A549 treated with CpdA at 1 μM for 4 hours (cell line): Measurements from ENCODE around the gene AKAP13. TPM values are rescaled to one million over a fixed set of nuclear protein-coding genes. Genes with fewer than 3 reads are reported as not detected.

Experiments
- total RNA-seq: library from RNA; stranded (reverse); fragments of 200-300 nt; extraction: Qiagen RNA extraction; gene quantifications from 5 replicates; pipeline ENCODE4 v1.2.3, GENCODE V29; 2022; ENCODE audit warnings: low read depth

Gene AKAP13, protein sequence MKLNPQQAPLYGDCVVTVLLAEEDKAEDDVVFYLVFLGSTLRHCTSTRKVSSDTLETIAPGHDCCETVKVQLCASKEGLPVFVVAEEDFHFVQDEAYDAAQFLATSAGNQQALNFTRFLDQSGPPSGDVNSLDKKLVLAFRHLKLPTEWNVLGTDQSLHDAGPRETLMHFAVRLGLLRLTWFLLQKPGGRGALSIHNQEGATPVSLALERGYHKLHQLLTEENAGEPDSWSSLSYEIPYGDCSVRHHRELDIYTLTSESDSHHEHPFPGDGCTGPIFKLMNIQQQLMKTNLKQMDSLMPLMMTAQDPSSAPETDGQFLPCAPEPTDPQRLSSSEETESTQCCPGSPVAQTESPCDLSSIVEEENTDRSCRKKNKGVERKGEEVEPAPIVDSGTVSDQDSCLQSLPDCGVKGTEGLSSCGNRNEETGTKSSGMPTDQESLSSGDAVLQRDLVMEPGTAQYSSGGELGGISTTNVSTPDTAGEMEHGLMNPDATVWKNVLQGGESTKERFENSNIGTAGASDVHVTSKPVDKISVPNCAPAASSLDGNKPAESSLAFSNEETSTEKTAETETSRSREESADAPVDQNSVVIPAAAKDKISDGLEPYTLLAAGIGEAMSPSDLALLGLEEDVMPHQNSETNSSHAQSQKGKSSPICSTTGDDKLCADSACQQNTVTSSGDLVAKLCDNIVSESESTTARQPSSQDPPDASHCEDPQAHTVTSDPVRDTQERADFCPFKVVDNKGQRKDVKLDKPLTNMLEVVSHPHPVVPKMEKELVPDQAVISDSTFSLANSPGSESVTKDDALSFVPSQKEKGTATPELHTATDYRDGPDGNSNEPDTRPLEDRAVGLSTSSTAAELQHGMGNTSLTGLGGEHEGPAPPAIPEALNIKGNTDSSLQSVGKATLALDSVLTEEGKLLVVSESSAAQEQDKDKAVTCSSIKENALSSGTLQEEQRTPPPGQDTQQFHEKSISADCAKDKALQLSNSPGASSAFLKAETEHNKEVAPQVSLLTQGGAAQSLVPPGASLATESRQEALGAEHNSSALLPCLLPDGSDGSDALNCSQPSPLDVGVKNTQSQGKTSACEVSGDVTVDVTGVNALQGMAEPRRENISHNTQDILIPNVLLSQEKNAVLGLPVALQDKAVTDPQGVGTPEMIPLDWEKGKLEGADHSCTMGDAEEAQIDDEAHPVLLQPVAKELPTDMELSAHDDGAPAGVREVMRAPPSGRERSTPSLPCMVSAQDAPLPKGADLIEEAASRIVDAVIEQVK (N-terminal part only)
- total RNA-seq: 42.8 to 51.3 TPM (median 45.0 TPM) in 5 replicates

DNA sequence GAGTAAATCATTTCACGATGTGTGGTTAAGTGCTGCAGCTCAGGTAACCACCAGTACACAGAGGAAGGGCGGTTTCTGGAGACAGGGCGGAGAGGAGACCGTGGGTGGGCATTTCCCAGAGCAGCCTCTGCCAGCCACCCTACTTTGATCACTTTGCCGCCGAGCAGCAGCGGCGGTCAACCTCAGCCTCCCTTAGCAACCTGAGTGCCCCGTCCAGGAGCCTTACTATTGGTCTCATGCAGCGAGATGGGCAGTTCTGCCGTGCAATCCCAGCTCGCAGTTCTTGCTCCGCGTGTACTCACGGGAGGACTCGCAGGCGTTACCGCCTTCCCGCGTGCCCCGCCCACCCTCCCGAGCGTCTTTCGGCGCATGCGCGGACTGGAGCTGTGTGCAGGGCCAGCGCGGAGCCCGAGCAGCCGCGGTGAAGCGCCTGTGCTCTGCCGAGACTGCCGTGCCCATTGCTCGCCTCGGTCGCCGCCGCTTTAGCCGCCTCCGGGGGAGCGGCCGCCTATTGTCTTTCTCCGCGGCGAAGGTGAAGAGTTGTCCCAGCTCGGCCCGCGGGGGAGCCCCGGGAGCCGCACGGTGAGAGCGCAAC is at the start of gene AKAP13:
Gene AKAP13, plus strand, starts transcription at position 387 of the 595 bp plus-strand sequence. CDS start 105,118 bp downstream, outside the sequence.

DNA sequence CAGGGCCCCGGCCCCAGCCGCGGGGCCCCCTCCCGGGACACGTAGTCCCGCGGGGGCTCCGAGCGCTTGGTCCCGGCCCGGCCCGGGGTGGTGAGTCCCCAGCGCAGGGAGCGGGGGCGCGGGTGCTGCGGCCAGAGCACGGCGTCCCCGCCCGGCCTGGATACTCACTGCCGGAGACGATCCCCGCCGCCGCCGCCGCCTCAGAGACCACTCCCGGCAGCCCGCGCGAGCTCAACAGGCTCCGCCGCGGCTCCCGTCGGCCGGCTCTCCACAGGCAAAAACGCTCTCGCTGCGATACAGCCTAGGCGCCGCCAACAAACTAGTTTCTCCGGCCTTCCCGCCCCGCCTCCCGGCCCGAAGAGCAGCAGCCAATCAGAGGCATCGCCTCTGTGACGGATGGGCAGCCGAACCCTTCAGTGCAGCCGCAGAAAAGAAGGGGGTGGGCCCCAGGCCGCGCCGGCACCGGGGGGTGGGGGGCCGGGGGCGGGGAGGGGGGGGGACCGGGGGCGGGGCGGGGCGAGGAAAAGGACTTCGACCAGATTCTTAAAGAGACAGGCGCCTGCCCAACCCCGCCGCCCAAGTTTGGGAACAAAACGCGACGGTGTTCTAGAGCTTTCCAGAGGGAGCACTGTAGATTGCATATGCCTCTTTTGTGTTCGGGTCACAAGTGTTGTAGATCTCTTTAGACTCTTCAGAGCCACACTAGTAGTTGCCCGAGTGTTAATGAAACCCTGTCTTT is 414.4 kb downstream of the AKAP13 start, which contains the start of gene KLHL25:
Gene KLHL25, minus strand, starts transcription at position 328 of the 739 bp plus-strand sequence. CDS start 25,115 bp downstream, outside the sequence.

